ENCODE measurements around the gene ALDH6A1.

The ALDH6A1 gene

DNA sequence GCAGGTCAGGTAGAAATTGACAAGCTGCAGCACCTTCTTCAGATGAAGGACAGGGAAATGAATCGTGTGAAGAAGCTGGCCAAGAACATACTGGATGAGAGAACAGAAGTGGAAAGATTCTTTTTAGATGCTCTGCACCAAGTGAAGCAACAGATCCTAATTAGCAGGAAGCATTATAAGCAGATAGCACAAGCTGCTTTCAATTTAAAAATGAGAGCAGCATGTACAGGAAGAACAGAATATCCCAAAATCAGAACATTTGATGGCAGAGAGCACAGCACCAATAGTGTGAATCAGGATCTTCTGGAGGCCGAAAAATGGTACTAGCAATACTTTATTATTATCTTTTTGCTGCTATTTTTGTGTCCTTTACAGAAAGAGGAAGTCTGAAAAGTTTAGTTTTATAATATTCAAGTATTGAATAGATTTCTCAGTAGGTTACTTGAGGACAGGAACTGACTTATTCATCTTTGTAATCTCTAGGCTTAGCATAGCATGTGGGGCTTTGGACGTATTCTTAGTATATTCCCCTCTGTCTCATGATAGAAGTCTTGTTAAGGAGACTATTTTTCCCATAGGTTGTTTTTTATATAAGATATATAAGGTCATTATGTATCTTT is 34.3 kb downstream of the ALDH6A1 start:
- no peak for DNase-seq (ENCODE audit: low spot score)

- peak; percentile 25 for DNase-seq (ENCODE audit: low spot score)
Observed at GRCh38 chr14:74048281-74048680, 36.0 kb downstream of the ALDH6A1 start.

- no peak for DNase-seq (ENCODE audit: low spot score)
Observed at GRCh38 chr14:74045522-74045921, 38.7 kb downstream of the ALDH6A1 start.

GRCh38 chr14:74042296-74042695 is 42.0 kb downstream of the ALDH6A1 start:
- no peak for DNase-seq (ENCODE audit: low spot score)

GRCh38 chr14:74038020-74038859 is 46.0 kb downstream of the ALDH6A1 start:
- peak; percentile 74 for DNase-seq (ENCODE audit: low spot score)

- no peak for DNase-seq (ENCODE audit: low spot score)
Observed at GRCh38 chr14:74035556-74035955, 48.7 kb downstream of the ALDH6A1 start.

DNA sequence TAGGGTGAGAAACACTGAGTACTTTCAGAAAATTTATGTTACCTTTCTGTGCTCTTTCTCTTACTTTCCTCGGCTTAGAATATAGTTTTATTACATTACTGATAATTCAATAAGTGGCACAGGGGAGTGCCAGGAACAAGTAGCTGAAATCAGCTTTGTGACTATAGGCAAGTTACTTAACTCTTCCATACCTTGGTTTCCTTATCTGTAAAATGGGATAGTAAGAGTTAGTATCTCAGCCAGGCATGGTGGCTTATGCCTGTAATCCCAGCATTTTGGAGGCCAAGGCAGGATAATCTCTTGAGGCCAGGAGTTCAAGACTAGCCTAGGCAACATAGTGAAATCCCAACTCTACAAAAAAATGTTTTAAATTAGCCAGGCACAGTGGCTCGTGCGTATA is 49.7 kb downstream of the ALDH6A1 start:
- no peak for DNase-seq (ENCODE audit: low spot score)

- DNase-seq (ENCODE audit: low spot score): no peak
Observed at GRCh38 chr14:74029136-74029535, 55.1 kb downstream of the ALDH6A1 start.

DNA sequence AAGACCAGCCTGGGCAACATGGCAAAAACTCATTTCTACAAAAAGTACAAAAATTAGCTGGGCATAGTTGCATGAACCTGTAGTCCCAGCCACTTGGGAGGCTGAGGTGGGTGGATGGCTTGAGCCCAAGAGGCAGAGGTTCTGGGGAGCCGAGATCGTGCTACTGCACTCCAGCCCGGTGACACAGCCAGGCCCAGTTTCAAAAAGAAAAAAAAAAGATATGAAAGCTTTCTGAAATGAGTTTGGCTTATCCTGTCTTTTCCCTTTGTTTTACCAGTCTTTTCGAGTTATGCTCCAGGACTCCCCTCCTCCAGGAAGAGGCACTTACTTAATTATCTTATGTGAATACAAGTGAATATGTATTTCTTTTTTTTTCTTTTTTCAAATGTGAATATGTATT is 61.9 kb downstream of the ALDH6A1 start:
- DNase-seq (ENCODE audit: low spot score): no peak

GRCh38 chr14:74019408-74020137 is 64.7 kb downstream of the ALDH6A1 start:
- peak; percentile 4 for DNase-seq (ENCODE audit: low spot score)

GRCh38 chr14:74018586-74019407 is 65.5 kb downstream of the ALDH6A1 start, which contains the start of the genes BBOF1 and ENTPD5:
Gene BBOF1, plus strand, starts transcription at chr14:74019349. Its CDS starts 130 bp downstream, at chr14:74019479.
Gene ENTPD5, minus strand, starts transcription at chr14:74019288. Its CDS starts 31,186 bp downstream, at chr14:73988102.
- peak; percentile 78 for DNase-seq (ENCODE audit: low spot score)

GRCh38 chr14:74018174-74018585 is 66.1 kb downstream of the ALDH6A1 start:
- DNase-seq (ENCODE audit: low spot score): no peak

DNA sequence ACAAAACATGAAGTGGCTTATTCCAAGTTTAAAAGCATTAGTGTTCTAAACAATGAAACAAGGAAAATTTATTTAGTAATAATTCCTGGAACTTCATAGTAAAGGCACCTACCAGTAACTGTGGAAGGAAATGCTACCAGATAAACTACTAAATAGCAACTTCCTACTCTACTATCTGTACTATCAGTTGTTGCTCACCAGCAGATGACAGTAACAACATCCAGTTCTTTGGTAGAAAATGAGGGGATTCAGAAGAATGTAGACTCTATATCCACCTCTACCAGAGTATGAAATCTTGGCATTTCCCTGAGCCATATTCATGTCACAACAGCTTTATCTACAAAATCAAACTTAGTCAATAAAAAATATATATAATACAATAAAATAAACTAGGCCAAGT is 68.3 kb downstream of the ALDH6A1 start:
- DNase-seq (ENCODE audit: low spot score): no peak

- DNase-seq (ENCODE audit: low spot score): no peak
Observed at GRCh38 chr14:74015176-74015575, 69.1 kb downstream of the ALDH6A1 start.

DNA sequence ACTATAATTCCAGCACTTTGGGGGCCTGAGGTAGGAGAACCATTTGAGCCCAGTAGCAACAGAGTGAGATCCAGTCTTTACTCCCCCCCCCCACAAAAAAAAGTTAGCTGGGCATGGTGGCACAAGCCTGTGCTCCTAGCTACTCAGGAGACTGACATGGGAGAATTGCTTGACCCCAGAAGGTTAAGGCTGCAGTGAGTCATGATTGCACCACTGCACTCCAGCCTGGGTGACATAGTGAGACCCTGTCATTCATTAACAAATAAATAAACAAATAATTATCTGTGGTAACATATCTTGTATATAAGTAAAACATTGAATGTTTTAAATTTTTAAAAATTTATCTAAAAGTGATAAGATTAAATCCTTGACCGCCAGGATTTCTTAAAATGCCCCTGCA is 70.0 kb downstream of the ALDH6A1 start:
- DNase-seq (ENCODE audit: low spot score): no peak

DNA sequence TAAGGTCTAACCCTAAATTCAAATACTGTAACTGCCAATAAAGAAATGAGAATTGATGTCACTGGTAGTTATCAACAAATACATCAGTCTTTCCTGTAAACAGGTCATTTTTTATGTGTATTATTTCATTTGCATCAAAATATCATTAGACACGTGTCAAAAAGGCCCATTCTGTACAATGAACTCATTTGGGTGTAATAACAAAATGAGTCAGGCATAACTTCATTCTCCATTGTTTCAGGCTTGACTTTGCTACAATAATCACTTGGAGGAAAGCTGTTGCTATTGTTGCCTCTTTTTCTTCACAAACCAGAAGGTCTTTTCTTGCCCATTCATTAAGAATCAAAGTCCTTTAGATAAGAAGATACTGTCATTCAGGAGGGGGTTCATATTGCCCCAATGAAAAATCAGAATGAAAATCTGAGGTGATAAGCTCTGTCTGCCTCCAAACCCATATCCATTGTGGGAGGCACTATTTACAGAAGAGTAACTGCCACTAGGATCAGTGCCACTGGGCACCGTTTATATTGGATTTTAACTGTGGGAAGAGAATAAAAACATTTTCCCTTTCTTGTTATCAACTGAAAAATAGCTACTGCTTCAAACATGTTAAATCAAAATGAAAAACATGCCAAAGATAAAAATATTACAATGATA is 75.3 kb downstream of the ALDH6A1 start:
- no peak for DNase-seq (ENCODE audit: low spot score)

All from cerebellar cortex (tissue), 1 donor.